B cell (primary cell): ENCODE measurements around the gene ERGIC1.

ENCODE experiments used
- EZH2 ChIP-seq: IDR thresholded peaks from 2 replicates; pipeline ENCODE4 v1.6.1; 2012; ENCODE audit warnings: borderline replicate concordance, low read depth, mild to moderate bottlenecking, moderate library complexity, low read length; ENCODE audit not compliant: insufficient read depth, poor library complexity, severe bottlenecking
- TF ChIP-seq, protein P1 (sequence below): fragments of 200-600 bp; IDR thresholded peaks from one replicate; pipeline ENCODE4 v1.8.0; 2022; ENCODE audit warnings: antibody characterized with exemption, mild to moderate bottlenecking

DNA sequence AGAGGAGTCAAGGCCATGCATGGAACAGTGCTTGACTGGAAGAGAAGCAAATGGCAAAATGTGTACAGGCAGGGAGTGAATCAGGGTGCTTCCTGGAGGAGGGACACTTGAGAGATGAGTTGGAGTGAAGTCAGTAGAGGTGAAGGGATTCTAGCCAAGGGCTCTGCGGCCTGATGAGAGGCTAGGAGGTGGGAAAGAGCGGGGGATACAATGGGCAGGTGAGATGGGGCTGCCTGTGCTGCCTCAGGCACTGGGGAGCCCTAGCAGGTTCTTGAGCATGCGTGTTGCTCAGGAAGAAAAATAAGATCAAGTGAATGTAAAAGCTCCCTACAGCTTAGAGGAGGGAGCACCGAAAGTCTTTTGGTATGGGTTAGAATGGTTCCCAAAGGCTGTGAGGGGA lies 22.3 kb downstream of the ERGIC1 start:
- TF ChIP-seq, protein P1, sequence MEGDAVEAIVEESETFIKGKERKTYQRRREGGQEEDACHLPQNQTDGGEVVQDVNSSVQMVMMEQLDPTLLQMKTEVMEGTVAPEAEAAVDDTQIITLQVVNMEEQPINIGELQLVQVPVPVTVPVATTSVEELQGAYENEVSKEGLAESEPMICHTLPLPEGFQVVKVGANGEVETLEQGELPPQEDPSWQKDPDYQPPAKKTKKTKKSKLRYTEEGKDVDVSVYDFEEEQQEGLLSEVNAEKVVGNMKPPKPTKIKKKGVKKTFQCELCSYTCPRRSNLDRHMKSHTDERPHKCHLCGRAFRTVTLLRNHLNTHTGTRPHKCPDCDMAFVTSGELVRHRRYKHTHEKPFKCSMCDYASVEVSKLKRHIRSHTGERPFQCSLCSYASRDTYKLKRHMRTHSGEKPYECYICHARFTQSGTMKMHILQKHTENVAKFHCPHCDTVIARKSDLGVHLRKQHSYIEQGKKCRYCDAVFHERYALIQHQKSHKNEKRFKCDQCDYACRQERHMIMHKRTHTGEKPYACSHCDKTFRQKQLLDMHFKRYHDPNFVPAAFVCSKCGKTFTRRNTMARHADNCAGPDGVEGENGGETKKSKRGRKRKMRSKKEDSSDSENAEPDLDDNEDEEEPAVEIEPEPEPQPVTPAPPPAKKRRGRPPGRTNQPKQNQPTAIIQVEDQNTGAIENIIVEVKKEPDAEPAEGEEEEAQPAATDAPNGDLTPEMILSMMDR, result no peak
- TF ChIP-seq EZH2, result no peak
